NCI-H345 (cell line): ENCODE data around the gene TMEM97.

Source experiments
- DNase-seq: peaks from one replicate; lab custom pipeline; 2025; lab: John Stamatoyannopoulos, UW

The TMEM97 gene

DNA sequence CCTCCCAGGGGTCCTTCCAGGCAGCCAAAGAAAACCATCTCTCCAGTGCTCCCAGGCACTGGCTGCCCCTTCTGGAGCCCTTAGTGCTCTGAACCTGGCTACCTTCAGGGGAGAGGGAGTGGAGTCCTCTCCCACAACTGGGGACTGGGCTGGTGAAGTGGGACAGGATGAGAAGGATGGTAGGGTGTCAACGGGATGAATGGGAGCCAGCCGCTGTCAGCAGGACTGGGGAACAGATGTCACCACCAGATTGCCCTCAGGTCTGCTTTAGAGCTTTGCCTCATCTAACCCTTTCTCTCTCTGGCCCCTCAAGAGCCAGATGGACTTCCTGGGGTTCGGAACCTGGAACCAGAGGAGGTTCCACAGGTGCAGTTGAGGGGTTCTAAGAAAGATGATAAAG lies 46.5 kb downstream of the TMEM97 start:
- no peak for DNase-seq

DNA sequence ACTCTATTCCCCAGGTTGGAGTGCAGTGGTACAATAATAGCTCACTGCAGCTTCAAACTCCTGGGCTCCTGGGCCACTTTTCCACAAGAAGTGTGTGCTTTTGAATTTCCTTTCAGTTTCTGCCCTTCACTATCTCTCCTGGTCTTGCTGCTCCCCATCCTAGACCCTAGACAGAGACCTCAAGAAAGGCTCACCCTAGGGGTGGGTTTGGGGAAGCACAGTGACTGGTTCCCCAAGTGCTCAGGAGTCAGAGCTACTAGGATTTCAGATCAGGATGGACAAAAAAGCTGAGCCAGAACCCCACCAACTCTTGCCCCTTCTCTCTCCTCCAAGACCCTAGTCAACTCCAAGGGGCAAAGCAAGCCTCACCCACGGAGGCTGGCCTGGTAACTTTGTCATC lies 47.6 kb downstream of the TMEM97 start:
- DNase-seq: no peak

DNA sequence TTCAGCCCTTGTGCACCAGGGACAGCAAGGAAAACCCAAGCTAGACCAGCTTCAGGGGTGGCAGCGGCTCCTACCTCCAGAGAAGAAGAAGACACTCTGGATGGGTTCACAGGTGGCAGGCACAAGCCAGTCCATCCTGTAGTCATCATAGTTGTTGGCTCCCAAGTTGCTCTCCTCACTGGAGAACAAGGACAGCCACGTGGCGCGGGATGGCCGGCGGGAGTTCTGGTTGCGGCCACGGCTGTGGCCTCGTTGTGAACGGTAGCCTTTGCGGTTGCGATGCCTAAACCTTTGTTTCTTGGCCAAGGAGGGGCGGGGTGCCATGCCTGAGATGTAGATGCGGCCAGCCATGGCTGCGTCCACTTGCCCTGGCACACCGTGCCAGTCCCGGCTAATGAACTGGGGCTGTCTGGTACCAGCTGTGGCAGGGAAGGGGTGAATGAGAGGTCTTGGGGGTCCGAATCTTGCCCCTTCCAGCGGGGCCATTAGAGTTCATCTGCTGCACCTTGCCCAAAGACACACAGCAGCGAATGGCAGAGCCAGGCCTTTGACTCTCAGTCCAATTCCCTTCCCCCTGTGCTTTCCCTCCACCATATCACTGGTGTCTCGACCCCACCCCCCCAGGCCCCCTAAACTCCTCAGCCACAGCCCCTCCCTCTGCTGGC lies 48.8 kb downstream of the TMEM97 start:
- DNase-seq: no peak

DNA sequence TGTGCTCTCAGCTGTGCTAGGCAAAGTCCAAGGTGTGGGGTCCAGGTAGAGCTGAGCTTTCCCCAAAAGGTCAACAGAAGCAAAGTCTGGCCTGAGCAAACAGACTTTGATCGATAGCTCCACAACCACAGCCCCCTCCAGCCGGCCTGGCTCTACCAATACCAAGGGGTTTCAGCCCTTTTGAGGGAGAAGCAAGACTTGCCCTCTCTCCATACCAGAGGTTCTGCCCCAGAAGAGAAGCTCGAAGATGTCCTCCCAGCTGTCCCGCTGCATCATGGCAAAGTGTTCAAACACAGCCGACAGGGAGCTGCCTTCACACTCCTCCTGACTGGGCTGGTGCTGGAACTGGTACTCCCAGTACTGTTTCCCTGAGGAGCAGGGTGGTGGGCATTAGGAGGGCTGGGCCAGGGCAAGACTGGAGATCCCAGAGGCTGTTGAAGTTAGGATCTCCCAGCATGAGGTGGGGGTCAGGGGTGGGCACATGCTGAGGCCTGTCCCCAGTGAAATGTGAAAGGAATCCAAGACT lies 49.4 kb downstream of the TMEM97 start:
- DNase-seq: no peak

DNA sequence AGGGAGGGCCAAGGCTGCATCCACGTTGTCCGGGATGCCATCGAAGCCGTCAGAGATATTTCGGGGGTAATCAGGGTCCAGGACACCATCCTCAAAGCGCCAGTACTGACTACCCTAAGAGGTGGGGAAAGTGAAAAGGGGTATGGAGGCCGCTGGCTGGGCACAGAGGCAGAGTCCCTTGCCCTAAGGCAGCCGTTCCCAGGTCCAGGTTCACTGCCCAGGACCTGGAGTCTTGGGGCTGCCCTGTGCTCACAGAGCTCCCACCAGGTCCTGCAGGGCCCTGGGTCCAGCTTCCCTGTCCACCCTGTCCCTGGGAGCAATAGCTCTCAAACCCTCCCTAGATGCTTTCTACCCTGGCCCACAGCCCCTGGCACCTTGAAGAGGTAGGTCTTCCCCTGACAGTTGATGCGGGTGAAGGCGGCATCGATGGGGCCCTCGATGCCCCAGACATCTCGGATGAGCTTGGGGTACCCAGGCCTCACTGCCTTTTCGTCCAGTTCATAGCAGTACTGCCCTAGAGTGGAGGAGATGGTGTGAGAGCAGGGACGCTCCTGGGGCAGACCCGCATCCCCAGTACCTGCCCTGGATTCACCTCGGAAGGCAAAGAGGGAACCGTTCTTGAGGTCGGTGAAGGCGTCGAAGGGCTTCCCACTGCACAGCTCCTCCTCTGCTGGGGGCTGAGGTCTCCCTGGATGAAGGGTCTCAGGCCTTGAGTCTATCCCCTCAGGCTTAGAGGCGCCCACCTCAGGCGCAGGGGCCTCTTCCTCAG lies 50.1 kb downstream of the TMEM97 start:
- no peak for DNase-seq

DNA sequence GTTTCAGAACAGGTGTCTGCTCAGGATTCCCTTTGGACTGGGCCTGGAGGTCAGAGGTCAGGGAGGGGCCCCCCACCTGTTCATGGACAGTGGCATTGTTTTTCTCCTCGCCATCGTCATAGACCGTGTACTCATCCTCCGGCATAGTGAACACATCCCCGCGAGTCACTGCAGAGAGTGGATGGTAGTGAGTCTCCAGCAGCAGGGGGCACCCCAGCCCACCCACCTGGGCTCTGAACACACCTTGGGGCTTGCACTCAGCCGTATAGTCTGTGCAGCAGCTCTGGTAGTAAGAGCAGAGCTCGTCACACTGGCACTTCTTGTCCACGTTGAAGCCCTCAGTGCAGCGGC lies 50.7 kb downstream of the TMEM97 start:
- DNase-seq: peak; percentile 12

DNA sequence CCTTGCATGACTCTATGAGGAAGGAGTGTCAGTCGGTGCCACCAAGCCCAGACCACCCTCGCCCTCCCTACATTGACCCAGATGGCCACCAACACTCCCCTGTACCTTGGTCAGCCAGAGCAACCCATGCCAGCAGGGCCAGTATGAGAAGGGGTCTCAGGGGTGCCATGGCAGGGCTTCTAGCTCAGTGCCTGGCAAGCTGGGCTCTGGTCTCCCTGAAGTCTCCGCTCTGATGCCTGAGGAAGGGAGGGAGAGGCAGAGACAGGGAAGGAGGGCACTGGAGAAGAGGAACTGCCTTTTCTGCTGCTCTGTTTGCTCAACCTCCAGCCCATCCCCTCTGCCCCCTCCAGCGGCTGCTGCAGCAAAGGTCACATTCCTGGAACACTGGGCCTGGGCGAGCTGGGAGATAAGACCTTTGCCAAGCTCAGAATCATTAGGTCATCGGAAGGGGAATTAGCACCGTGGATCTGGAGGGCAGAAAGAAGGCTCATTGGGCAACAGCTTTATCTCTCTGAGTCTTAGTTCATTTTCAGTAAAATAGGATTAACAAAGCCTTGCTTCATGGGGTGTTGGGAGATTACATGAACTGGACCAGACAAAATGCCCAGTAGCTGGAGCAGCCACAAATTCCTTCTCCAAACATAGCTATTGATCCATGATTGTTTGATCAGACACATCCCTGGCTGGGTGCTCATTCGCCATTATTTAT lies 51.2 kb downstream of the TMEM97 start, which contains the start of gene VTN:
TSS of gene VTN (minus strand) at position 273 of the 709 bp plus-strand sequence. CDS start at position 169, 104 bp downstream.
- no peak for DNase-seq

DNA sequence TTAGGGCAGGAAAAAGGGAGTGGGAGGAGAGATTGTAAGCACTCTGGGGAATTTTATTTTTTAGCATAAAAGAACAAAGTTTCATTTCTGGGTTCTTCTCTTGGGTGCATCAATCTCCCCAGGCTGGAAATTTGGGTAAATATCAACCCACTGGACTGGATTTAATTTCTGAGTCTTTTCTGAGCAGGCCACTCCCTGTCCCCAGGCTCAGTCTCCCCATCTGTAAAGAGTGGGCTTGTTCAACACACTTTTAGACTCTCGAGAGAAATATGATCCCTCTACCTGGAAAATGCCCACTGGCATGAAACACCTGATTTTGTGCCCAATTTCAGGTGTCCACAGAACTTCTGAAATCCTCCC lies 51.7 kb downstream of the TMEM97 start:
- DNase-seq: no peak

DNA sequence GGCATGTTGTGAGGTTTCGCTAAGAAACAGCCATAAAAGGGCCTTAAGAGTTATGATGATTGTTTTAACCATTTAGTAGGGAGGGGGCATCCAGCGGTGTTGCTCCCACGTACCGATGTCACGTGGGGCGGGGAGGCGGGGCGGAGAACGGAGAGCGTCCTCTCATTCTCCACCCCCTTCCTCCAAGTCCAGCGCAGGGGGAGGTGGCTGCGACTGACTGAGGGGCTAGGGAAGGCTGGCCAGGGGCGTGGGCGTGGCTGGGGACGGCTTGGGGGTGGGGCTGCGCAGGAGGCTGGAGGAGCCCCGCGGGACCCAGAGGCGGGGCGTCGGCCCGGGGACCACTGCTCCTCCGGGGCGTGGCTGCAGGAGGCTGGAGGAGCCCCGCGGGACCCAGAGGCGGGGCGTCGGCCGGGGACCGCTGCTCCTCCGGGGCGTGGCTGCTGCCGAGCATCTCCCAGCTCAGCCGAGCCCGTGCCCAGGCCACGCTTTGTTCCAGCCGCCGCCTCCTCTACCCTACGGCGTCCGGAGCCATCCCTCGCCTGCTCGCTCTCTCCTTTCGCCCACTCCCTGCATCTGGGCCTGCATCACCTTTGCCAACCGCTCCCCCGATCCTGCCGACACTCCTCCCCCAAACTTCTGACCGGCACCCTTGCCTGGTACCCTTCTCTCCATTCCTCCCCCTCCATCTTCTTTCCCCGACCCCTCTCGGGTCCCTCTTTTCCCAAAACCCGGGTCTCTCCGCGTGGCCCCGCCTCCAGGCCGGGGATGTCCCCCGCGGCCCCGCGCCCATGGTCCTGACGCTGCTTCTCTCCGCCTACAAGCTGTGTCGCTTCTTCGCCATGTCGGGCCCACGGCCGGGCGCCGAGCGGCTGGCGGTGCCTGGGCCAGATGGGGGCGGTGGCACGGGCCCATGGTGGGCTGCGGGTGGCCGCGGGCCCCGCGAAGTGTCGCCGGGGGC lies 52.5 kb downstream of the TMEM97 start, which contains the start of gene SARM1:
TSS of gene SARM1 (plus strand) at position 450 of the 958 bp plus-strand sequence. CDS start at position 789, 339 bp downstream.
- DNase-seq: peak; percentile 97

DNA sequence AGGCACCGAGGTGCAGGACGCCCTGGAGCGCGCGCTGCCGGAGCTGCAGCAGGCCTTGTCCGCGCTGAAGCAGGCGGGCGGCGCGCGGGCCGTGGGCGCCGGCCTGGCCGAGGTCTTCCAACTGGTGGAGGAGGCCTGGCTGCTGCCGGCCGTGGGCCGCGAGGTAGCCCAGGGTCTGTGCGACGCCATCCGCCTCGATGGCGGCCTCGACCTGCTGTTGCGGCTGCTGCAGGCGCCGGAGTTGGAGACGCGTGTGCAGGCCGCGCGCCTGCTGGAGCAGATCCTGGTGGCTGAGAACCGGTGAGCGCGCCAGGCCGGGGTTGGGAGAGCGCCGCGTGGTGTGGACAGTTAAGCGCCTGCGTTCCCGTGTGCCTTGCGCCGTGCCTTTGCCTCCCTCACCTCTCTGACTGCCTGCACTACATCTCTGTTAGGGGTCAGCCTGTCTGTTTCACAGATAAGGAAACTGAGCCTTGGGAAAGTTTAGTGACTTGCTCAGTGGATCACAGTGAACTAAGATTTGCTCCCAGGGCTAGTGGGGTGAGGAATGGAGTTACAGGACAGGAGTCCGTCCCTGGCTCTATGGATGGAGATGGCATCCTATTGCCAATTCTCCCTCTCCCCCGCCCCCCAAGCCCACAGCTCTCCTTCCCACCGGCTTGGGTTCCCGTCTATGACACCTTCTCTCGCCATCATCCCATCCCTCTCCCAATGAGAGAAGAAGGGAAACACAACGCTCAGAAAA lies 53.4 kb downstream of the TMEM97 start:
- peak; percentile 32 for DNase-seq

DNA sequence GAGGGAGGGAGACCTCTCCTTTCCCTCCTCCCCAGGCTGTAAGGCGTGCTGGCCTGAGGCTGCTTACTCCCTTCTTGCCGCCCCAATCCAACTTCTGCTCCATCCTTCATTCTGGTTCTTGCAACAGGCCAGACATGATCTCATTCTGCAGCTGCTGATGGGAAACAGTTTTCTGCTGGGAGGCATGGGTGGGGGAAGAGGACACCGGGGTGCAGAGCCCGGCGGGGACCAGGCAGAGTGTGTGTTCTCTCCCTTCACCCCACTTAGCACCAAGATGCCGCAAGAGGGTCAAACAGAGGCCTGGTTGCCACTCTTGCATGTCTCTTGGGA lies 53.9 kb downstream of the TMEM97 start:
- no peak for DNase-seq
